ENCODE data around the gene NDUFC1.

DNA sequence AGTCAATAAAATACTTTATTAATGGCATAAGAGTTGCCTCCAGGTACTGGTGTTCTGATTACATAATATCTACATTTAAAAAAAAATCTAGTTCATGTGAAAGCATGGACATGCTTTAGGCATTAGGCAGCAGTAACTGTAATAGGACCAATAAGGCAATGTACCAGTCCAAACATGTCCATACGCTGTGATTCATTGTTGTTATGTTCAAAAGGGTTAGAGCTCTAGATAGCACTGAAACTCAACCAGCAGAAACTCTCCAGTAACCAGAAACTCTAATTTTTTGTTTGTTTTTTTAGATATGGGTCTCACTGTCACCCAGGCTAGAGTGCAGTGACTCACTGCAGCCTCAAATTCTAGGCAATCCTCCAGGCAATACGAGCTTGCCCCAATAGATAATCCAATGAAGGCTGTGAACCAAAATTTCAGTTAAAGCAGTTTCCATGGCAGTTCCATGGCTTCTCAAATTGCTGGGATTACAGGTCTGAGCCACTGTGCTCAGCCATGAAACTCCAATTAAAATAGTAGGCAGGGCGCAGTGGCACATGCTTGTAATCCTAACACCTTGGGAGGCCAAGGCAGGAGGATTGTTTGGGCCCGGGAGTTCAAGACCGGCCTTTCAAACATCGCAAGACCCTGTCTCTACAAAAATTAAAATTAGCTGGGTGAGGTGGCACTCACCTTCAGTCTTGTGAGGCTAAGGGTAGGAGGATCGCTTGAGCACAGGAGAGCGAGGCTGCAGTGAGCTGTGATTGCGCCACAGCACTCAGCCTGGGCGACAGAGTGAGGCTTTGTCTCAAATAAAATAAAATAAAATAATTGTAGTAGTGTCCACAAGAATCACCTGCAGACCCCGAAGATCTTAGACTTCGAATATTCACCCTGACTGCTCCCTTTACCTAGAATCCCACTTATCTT, 58.6 kb downstream of the NDUFC1 start:
- TF ChIP-seq, protein P1, sequence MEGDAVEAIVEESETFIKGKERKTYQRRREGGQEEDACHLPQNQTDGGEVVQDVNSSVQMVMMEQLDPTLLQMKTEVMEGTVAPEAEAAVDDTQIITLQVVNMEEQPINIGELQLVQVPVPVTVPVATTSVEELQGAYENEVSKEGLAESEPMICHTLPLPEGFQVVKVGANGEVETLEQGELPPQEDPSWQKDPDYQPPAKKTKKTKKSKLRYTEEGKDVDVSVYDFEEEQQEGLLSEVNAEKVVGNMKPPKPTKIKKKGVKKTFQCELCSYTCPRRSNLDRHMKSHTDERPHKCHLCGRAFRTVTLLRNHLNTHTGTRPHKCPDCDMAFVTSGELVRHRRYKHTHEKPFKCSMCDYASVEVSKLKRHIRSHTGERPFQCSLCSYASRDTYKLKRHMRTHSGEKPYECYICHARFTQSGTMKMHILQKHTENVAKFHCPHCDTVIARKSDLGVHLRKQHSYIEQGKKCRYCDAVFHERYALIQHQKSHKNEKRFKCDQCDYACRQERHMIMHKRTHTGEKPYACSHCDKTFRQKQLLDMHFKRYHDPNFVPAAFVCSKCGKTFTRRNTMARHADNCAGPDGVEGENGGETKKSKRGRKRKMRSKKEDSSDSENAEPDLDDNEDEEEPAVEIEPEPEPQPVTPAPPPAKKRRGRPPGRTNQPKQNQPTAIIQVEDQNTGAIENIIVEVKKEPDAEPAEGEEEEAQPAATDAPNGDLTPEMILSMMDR (IDR thresholded peaks at IDR 0.05 in 4 of 5, conservative IDR thresholded peaks at IDR 0.05 in 1 of 5): no peak
- TF ChIP-seq POLR2A (IDR thresholded peaks at IDR 0.05): no peak
